Measurements from ENCODE around the gene PPP1CB.

The PPP1CB gene

GRCh38 chr2:28796620-28797019 lies 45.0 kb downstream of the PPP1CB start:
- no peak for DNase-seq (ENCODE audit: low spot score)
- TF ChIP-seq, protein P1, sequence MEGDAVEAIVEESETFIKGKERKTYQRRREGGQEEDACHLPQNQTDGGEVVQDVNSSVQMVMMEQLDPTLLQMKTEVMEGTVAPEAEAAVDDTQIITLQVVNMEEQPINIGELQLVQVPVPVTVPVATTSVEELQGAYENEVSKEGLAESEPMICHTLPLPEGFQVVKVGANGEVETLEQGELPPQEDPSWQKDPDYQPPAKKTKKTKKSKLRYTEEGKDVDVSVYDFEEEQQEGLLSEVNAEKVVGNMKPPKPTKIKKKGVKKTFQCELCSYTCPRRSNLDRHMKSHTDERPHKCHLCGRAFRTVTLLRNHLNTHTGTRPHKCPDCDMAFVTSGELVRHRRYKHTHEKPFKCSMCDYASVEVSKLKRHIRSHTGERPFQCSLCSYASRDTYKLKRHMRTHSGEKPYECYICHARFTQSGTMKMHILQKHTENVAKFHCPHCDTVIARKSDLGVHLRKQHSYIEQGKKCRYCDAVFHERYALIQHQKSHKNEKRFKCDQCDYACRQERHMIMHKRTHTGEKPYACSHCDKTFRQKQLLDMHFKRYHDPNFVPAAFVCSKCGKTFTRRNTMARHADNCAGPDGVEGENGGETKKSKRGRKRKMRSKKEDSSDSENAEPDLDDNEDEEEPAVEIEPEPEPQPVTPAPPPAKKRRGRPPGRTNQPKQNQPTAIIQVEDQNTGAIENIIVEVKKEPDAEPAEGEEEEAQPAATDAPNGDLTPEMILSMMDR (IDR thresholded peaks at IDR 0.05), result no peak
- no peak overlapping the region for H3K4me3 ChIP-seq
- H3K27ac ChIP-seq, result no peak overlapping the region

DNA sequence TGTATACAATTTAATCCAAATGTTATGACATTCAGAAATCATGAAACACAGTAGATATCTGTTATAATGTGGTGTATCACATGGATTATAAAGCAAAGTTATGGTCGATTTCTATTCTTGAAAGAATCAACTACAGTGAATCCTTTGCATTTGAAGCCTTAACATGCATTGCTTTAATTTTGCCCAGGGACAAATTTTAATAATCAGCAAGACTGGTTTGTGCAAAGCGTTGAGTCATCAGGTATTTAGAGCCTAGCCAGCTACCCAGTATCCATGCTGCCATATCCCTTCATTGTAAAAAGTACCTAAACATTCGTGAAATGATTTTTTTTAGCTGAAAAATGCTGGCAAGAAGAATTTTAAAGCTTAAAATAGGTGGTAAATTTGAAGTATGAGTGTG lies 50.1 kb downstream of the PPP1CB start:
- H3K27ac ChIP-seq, result no peak overlapping the region
- no peak for DNase-seq (ENCODE audit: low spot score)
- H3K4me3 ChIP-seq, result no peak overlapping the region
- TF ChIP-seq, protein P1 (IDR thresholded peaks at IDR 0.05), result no peak

GRCh38 chr2:28802975-28803429 lies 51.4 kb downstream of the PPP1CB start:
- no peak for DNase-seq (ENCODE audit: low spot score)
- Histone ChIP-seq H3K27ac (peak overlapping the region; percentile 7 to 40), H3K4me3 (no peak overlapping the region)
- TF ChIP-seq, protein P1 (IDR thresholded peaks at IDR 0.05), result no peak

DNA sequence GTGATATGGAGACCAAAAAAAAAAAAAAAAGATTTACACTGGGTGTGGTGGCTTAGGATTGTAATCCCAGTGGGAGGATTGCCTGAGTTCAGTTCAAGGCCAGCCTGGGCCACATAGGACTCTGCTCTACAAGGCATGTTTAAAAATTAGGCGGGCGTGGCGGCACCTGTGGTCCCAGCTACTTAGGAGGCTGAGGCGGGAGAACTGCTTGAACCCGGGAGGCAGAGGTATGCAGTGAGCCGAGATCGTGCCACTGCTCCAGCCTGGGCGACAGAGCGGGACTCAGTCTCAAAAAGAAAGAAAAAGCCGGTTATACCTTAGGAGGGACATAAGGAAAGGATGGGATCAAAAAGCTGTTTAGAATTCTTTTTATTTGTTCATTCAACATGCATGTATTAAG lies 58.3 kb downstream of the PPP1CB start:
- Histone ChIP-seq H3K27ac (no peak overlapping the region), H3K4me3 (peak overlapping the region; percentile 72)
- no peak for DNase-seq (ENCODE audit: low spot score)
- TF ChIP-seq, protein P1 (IDR thresholded peaks at IDR 0.05), result no peak

DNA sequence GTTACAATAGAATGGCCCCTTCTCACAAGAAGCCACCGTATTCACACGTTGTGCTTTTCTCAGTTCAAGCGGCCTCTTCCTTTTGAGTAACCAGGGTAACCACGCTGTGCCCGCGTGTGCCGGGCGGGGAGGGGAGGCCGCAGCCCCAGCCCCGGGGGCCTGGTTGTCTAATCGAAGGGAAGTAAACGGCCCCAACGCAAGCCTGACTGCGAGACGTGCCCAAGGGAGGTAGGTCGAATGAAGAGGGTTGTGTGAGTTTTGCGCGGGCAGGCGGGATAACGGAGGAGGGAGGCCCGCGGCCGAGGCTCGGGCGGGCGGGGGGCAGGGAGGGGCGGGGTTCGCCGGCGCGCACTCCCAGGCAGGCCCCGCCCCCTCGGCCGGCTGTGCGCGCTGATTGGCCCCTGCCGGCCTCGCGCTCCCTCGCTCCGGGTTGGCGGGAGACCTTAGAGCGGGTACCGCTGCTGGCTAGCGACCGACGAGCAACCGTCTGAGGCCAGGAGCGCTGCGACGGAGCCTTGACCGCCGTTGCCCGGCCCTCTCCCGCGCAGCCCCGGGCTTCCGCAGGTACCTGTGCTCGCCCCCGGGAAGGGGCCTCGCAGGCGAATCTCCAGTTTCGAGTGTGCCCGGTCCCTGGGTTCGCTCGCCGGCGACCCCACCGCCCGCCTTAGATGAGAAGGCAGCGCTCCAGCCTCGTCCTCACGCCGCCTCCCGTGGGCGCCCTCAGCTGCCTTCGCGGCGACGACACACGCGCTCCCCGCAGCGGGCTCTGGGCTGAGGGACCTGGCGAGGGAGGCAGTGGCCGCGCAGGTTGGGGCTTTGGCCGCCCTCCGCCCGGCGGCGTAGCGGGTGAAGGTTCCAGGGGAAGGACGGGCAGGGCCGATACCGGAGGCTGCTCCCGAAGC lies 59.0 kb downstream of the PPP1CB start, which contains the start of gene SPDYA:
TSS of gene SPDYA (plus strand) at position 451 of the 902 bp plus-strand sequence. CDS start 5,181 bp downstream, outside the sequence.
- peak within 1 kb of the TSS; percentile 72 for H3K4me3 ChIP-seq
- TF ChIP-seq, protein P1 (IDR thresholded peaks at IDR 0.05), result no peak
- H3K27ac ChIP-seq, result peak within 1 kb of the TSS in 1 of 2 donors; percentile 51

DNA sequence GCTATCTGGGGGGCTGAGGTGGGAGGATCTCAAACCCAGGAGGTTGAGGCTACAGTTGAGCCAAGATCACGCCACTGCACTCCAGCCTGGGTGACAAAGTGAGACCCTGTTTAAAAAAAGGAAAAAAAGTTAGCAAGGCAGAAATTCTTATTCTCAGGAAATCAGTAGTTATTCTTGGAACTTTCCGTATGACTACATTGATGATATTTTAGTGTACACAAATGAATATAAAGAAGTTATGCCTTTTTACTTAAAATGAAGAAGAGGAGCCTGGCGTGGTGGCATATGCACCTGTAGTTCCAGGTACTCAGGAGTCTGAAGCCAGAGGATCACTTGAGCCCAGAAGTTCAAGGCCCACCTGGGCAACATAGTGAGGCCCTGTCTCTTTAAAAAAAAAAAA lies 66.4 kb downstream of the PPP1CB start:
- DNase-seq (ENCODE audit: low spot score), result no peak
- no peak overlapping the region for H3K27ac ChIP-seq
- no peak overlapping the region for H3K4me3 ChIP-seq
- TF ChIP-seq, protein P1 (IDR thresholded peaks at IDR 0.05), result no peak

More for the DNA sequence above, 59.0 kb downstream of the PPP1CB start, which contains the start of gene SPDYA:
- DNase-seq (ENCODE audit: low spot score), result peak; percentile 82

Measured in coronary artery (tissue), 2 donors.